Measurements from ENCODE around the gene SH2D4B.

SH2D4B gene

GRCh38 chr10:80622153-80622552, 84.5 kb downstream of the SH2D4B start:
- no peaks in the 10 kb centered on the region for H3K36me3 ChIP-seq (ENCODE audit: insufficient read depth)
- no peak overlapping the region for H2AFZ ChIP-seq (ENCODE audit: low read depth)
- H3K4me3 ChIP-seq (IDR thresholded peaks at IDR 0.05; ENCODE audit: insufficient read depth, low read depth, low read length), result no peak overlapping the region
- no peaks in the 10 kb centered on the region for H3K79me2 ChIP-seq (ENCODE audit: insufficient read depth, low read depth)
- H3K27me3 ChIP-seq (ENCODE audit: insufficient read depth, low read depth), result no peaks in the 10 kb centered on the region
- no peak for TF ChIP-seq CTCF (conservative IDR thresholded peaks at IDR 0.05; ENCODE audit: low read depth, low read length)
- no peaks in the 10 kb centered on the region for H3K4me1 ChIP-seq (ENCODE audit: low read depth, poor library complexity, severe bottlenecking)
- no peak overlapping the region for H3K4me2 ChIP-seq
- H3K9ac ChIP-seq, result no peak overlapping the region
- no peaks in the 10 kb centered on the region for H4K20me1 ChIP-seq (ENCODE audit: insufficient read depth)
- H3K27ac ChIP-seq, result no peak overlapping the region

GRCh38 chr10:80630324-80630723, 92.6 kb downstream of the SH2D4B start:
- H3K4me1 ChIP-seq (ENCODE audit: low read depth, poor library complexity, severe bottlenecking), result no peaks in the 10 kb centered on the region
- H3K4me2 ChIP-seq, result no peak overlapping the region
- no peak for TF ChIP-seq CTCF (conservative IDR thresholded peaks at IDR 0.05; ENCODE audit: low read depth, low read length)
- H3K27ac ChIP-seq, result no peak overlapping the region
- H3K9ac ChIP-seq, result no peak overlapping the region
- H2AFZ ChIP-seq (ENCODE audit: low read depth), result no peak overlapping the region
- H3K79me2 ChIP-seq (ENCODE audit: insufficient read depth, low read depth), result no peaks in the 10 kb centered on the region
- H3K36me3 ChIP-seq (ENCODE audit: insufficient read depth), result no peaks in the 10 kb centered on the region
- H4K20me1 ChIP-seq (ENCODE audit: insufficient read depth), result no peaks in the 10 kb centered on the region
- no peaks in the 10 kb centered on the region for H3K27me3 ChIP-seq (ENCODE audit: insufficient read depth, low read depth)
- no peak overlapping the region for H3K4me3 ChIP-seq (IDR thresholded peaks at IDR 0.05; ENCODE audit: insufficient read depth, low read depth, low read length)

- H3K4me1 ChIP-seq (ENCODE audit: low read depth, poor library complexity, severe bottlenecking), result no peaks in the 10 kb centered on the region
- H3K36me3 ChIP-seq (ENCODE audit: insufficient read depth), result no peaks in the 10 kb centered on the region
- H2AFZ ChIP-seq (ENCODE audit: low read depth), result no peak overlapping the region
- no peak overlapping the region for H3K9ac ChIP-seq
- no peak for TF ChIP-seq CTCF (conservative IDR thresholded peaks at IDR 0.05; ENCODE audit: low read depth, low read length)
- H4K20me1 ChIP-seq (ENCODE audit: insufficient read depth), result no peaks in the 10 kb centered on the region
- no peaks in the 10 kb centered on the region for H3K27me3 ChIP-seq (ENCODE audit: insufficient read depth, low read depth)
- no peak overlapping the region for H3K4me3 ChIP-seq (IDR thresholded peaks at IDR 0.05; ENCODE audit: insufficient read depth, low read depth, low read length)
- H3K4me2 ChIP-seq, result no peak overlapping the region
- no peak overlapping the region for H3K27ac ChIP-seq
- H3K79me2 ChIP-seq (ENCODE audit: insufficient read depth, low read depth), result no peaks in the 10 kb centered on the region
Measured at GRCh38 chr10:80632742-80633141, 95.0 kb downstream of the SH2D4B start.

GRCh38 chr10:80633383-80633860, 95.7 kb downstream of the SH2D4B start:
- H3K79me2 ChIP-seq (ENCODE audit: insufficient read depth, low read depth), result no peaks in the 10 kb centered on the region
- H3K9ac ChIP-seq, result no peak overlapping the region
- no peak for TF ChIP-seq CTCF (conservative IDR thresholded peaks at IDR 0.05; ENCODE audit: low read depth, low read length)
- no peaks in the 10 kb centered on the region for H4K20me1 ChIP-seq (ENCODE audit: insufficient read depth)
- H3K27me3 ChIP-seq (ENCODE audit: insufficient read depth, low read depth), result no peaks in the 10 kb centered on the region
- no peaks in the 10 kb centered on the region for H3K4me1 ChIP-seq (ENCODE audit: low read depth, poor library complexity, severe bottlenecking)
- no peaks in the 10 kb centered on the region for H3K36me3 ChIP-seq (ENCODE audit: insufficient read depth)
- no peak overlapping the region for H3K4me2 ChIP-seq
- no peak overlapping the region for H2AFZ ChIP-seq (ENCODE audit: low read depth)
- H3K27ac ChIP-seq, result no peak overlapping the region
- H3K4me3 ChIP-seq (IDR thresholded peaks at IDR 0.05; ENCODE audit: insufficient read depth, low read depth, low read length), result no peak overlapping the region
